ENCODE data around the gene EPYC. TPM values are rescaled to one million over a fixed set of nuclear protein-coding genes. Genes with fewer than 3 reads are reported as not detected.

The EPYC gene
- total and polyA plus RNA-seq, 4 donors = not detected

- DNase-seq (ENCODE audit: low spot score) = no peak
- Histone ChIP-seq H3K36me3 (ENCODE audit: control insufficient read depth in 4 of 4, insufficient read depth in 3 of 4, low read depth in 1 of 4, low read length in 3 of 4) (no peaks in the 10 kb centered on the region), H3K27ac (ENCODE audit: low read depth in 1 of 2, low read length in 2 of 2) (no peak overlapping the region), H3K9ac (ENCODE audit: low read depth in 1 of 2, low read length in 2 of 2) (no peak overlapping the region), H3K27me3 (ENCODE audit: control insufficient read depth in 4 of 4, insufficient read depth in 4 of 4, low read length in 3 of 4) (peaks cover 0 to 2% (median 0%) of the 10 kb centered on the region in 4 donors), H3K4me3 (ENCODE audit: low read depth in 1 of 3, low read length in 3 of 3) (no peak overlapping the region), H3K9me3 (ENCODE audit: control insufficient read depth in 4 of 4, low read length in 3 of 4) (no peaks in the 10 kb centered on the region), H3K4me1 (ENCODE audit: control insufficient read depth in 4 of 4, insufficient read depth in 4 of 4, low read length in 3 of 4) (no peaks in the 10 kb centered on the region)
- TF ChIP-seq SP1 (IDR thresholded peaks at IDR 0.05) (no peak), NR2F2 (IDR thresholded peaks at IDR 0.05) (no peak), EGR1 (IDR thresholded peaks at IDR 0.05; ENCODE audit: low read depth in 2 of 2) (no peak), ZBTB33 (IDR thresholded peaks at IDR 0.05) (no peak), HNF4G (IDR thresholded peaks at IDR 0.05) (no peak), JUND (IDR thresholded peaks at IDR 0.05) (no peak), REST (IDR thresholded peaks at IDR 0.05) (no peak), CTCF (IDR thresholded peaks at IDR 0.05; ENCODE audit: low read depth, low read length, missing input control) (no peak), YY1 (IDR thresholded peaks at IDR 0.05) (no peak), MAX (IDR thresholded peaks at IDR 0.05) (no peak), GABPA (IDR thresholded peaks at IDR 0.05 in 1 of 2, conservative IDR thresholded peaks at IDR 0.05 in 1 of 2) (no peak), RXRA (IDR thresholded peaks at IDR 0.05) (no peak), HNF4A (conservative IDR thresholded peaks at IDR 0.05) (no peak), TAF1 (conservative IDR thresholded peaks at IDR 0.05) (no peak), FOXA2 (IDR thresholded peaks at IDR 0.05) (no peak), ATF3 (IDR thresholded peaks at IDR 0.05) (no peak), FOXA1 (IDR thresholded peaks at IDR 0.05) (no peak)
- WGBS = 54% methylated on average over 2 of the region's 2 CpGs
Measured at GRCh38 chr12:91007531-91008290, 2.9 kb upstream of the EPYC start.

All from liver (tissue), 9 donors.